ENCODE measurements around the gene TPST1. TPM values are rescaled to one million over a fixed set of nuclear protein-coding genes. Genes with fewer than 3 reads are reported as not detected.

The TPST1 gene
- total RNA-seq, 1 experiment from 2014 or later: 15.9 TPM

- H2BK5ac ChIP-seq (ENCODE audit: insufficient read length, low read length): no peak overlapping the region
- no peak overlapping the region for H2AFZ ChIP-seq (ENCODE audit: low read length)
- H3K27ac ChIP-seq (ENCODE audit: insufficient read length, low read depth, low read length): no peak overlapping the region
- no peak overlapping the region for H2BK120ac ChIP-seq (ENCODE audit: low read depth, low read length, poor library complexity, severe bottlenecking)
- H3K14ac ChIP-seq (ENCODE audit: insufficient read depth, low read length): no peak overlapping the region
- Mint-ChIP-seq H3K27me3 (ENCODE audit: low read depth) (no peaks in the 10 kb centered on the region), H3K4me3 (no peak overlapping the region), H3K36me3 (ENCODE audit: insufficient read depth in 1 of 3, low read depth in 3 of 3) (peaks cover 2 to 4% (median 3%) of the 10 kb centered on the region in 3 experiments; a peak in 6 of 7 replicates), H3K4me1 (peaks cover 9 to 12% of the 10 kb centered on the region in 2 experiments), H3K9me3 (peaks cover 2 to 3% of the 10 kb centered on the region in 2 experiments), H3K27ac (peak overlapping the region in 1 of 3 experiments; percentile 21; a peak in 1 of 7 replicates)
- H4K8ac ChIP-seq (replicated peaks; ENCODE audit: insufficient read length, low read depth, low read length): no peak overlapping the region
- H3K9ac ChIP-seq (ENCODE audit: extremely low read depth, insufficient read length, low read length): no peak overlapping the region
- no peak overlapping the region for H3K56ac ChIP-seq (ENCODE audit: insufficient read length, low read depth, low read length)
- no peak overlapping the region for H4K91ac ChIP-seq (ENCODE audit: insufficient read length, low read depth, low read length)
- no peak for DNase-seq
- no peak overlapping the region for H2BK15ac ChIP-seq (ENCODE audit: low read depth, low read length)
- no peaks in the 10 kb centered on the region for H3K27me3 ChIP-seq (ENCODE audit: insufficient read depth, low read length)
- H3T11ph ChIP-seq (ENCODE audit: low read length): no peak overlapping the region
- no peaks in the 10 kb centered on the region for H3K79me2 ChIP-seq (ENCODE audit: insufficient read depth, low read length)
- H3K4ac ChIP-seq (ENCODE audit: low read depth, low read length): no peak overlapping the region
- no peak overlapping the region for H2BK20ac ChIP-seq (ENCODE audit: low read depth, low read length, poor library complexity, severe bottlenecking)
- no peaks in the 10 kb centered on the region for H3K23me2 ChIP-seq (ENCODE audit: insufficient read length, low read depth, low read length, poor library complexity, severe bottlenecking)
- no peaks in the 10 kb centered on the region for H3K9me3 ChIP-seq (ENCODE audit: control insufficient read depth, low read depth, low read length)
- no peak for TF ChIP-seq CTCF (conservative IDR thresholded peaks at IDR 0.05)
- H3K79me1 ChIP-seq (ENCODE audit: insufficient read depth, low read depth, low read length, poor library complexity, severe bottlenecking): no peaks in the 10 kb centered on the region
- H4K5ac ChIP-seq (ENCODE audit: insufficient read length, low read depth, low read length): no peak overlapping the region
- H3K18ac ChIP-seq (ENCODE audit: insufficient read length, low read depth, low read length): no peak overlapping the region
- H3K4me1 ChIP-seq (ENCODE audit: insufficient read depth, low read length): no peaks in the 10 kb centered on the region
- WGBS (ENCODE audit: extremely low coverage, insufficient read length, low lambda C conversion rate): no CpG with 5 or more reads among the region's 6 CpGs
- H2BK12ac ChIP-seq (ENCODE audit: insufficient read length, low read depth, low read length): no peak overlapping the region
- no peak overlapping the region for H3K4me2 ChIP-seq (ENCODE audit: insufficient read depth, insufficient read length, low read length)
- H2AK5ac ChIP-seq (ENCODE audit: insufficient read length, low read length): no peak overlapping the region
- no peak overlapping the region for H3K23ac ChIP-seq (ENCODE audit: insufficient read length, low read depth, low read length)
- no peaks in the 10 kb centered on the region for H4K20me1 ChIP-seq (ENCODE audit: control insufficient read depth, insufficient read depth, insufficient read length)
Observed at GRCh38 chr7:66282591-66282935, 77.4 kb downstream of the TPST1 start.
